ENCODE data around the gene CFAP52. TPM values are rescaled to one million over a fixed set of nuclear protein-coding genes. Genes with fewer than 3 reads are reported as not detected.

CFAP52 gene
- total RNA-seq, 1 experiment from 2014 or later = not detected

DNA sequence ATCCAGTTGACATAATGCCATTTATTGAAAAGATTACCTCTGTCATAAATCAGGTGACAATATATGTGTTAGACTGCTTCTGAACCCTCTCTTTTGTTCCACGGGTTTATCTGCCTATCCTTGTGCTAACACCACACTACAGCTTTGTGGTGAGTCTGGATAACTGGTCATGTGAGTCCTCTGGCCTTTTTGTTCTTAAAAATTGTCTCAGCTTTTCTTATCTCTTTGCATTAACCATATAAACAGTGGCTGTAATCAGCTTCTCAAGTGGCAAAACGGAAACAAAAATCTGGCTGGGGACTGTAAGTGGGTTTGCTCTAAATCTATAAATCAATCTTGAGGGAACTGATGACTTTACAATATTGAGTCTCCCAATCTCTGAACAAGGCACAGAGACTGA is 45.4 kb upstream of the CFAP52 start:
- Histone ChIP-seq H3K27me3 (ENCODE audit: insufficient read depth, low read length) (no peaks in the 10 kb centered on the region), H3K27ac (ENCODE audit: low read depth, low read length) (no peak overlapping the region), H3K79me2 (ENCODE audit: insufficient read depth, low read length) (no peaks in the 10 kb centered on the region), H3K9me2 (ENCODE audit: insufficient read depth) (no peaks in the 10 kb centered on the region), H3K36me3 (ENCODE audit: control insufficient read depth in 1 of 2, insufficient read depth in 2 of 2, low read length in 2 of 2) (no peaks in the 10 kb centered on the region), H3K4me1 (ENCODE audit: control insufficient read depth in 1 of 2, insufficient read depth in 2 of 2, low read length in 2 of 2) (no peaks in the 10 kb centered on the region), H3K9me3 (ENCODE audit: control insufficient read depth in 1 of 2, insufficient read depth in 1 of 2, low read depth in 1 of 2, low read length in 2 of 2) (no peaks in the 10 kb centered on the region), H4K20me1 (ENCODE audit: insufficient read depth) (no peaks in the 10 kb centered on the region), H3K9ac (ENCODE audit: low read length) (no peak overlapping the region), H3K4me3 (replicated peaks in 1 of 2; ENCODE audit: low read depth in 1 of 2, low read length in 2 of 2) (no peak overlapping the region), H2AFZ (ENCODE audit: low read depth, low read length, poor library complexity, severe bottlenecking) (no peak overlapping the region), H3K4me2 (ENCODE audit: low read length) (no peak overlapping the region)
- CTCF ChIA-PET = interaction anchor here (0.7 kb wide), 1 partner anchor 24 kb away, joined by 3 read pairs; no protein-coding TSS in a partner anchor
- TF ChIP-seq EGR1 (IDR thresholded peaks at IDR 0.05; ENCODE audit: low read depth) = no peak
- TF ChIP-seq EZH2 (IDR thresholded peaks at IDR 0.05) = no peak
- no peak for TF ChIP-seq CBX3 (IDR thresholded peaks at IDR 0.05; ENCODE audit: low read depth)
- no peak for TF ChIP-seq ELF1 (IDR thresholded peaks at IDR 0.05; ENCODE audit: borderline replicate concordance, low read depth)
- TF ChIP-seq POLR2A (IDR thresholded peaks at IDR 0.05; ENCODE audit: borderline replicate concordance, extremely low read depth, insufficient read depth, insufficient read length) = no peak
- TF ChIP-seq, protein P1, sequence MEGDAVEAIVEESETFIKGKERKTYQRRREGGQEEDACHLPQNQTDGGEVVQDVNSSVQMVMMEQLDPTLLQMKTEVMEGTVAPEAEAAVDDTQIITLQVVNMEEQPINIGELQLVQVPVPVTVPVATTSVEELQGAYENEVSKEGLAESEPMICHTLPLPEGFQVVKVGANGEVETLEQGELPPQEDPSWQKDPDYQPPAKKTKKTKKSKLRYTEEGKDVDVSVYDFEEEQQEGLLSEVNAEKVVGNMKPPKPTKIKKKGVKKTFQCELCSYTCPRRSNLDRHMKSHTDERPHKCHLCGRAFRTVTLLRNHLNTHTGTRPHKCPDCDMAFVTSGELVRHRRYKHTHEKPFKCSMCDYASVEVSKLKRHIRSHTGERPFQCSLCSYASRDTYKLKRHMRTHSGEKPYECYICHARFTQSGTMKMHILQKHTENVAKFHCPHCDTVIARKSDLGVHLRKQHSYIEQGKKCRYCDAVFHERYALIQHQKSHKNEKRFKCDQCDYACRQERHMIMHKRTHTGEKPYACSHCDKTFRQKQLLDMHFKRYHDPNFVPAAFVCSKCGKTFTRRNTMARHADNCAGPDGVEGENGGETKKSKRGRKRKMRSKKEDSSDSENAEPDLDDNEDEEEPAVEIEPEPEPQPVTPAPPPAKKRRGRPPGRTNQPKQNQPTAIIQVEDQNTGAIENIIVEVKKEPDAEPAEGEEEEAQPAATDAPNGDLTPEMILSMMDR (IDR thresholded peaks at IDR 0.05 in 2 of 3, conservative IDR thresholded peaks at IDR 0.05 in 1 of 3; ENCODE audit: borderline replicate concordance in 1 of 3, insufficient read depth in 1 of 3, low read depth in 2 of 3, low read length in 2 of 3) = no peak
- TF ChIP-seq EZH2phosphoT487 (IDR thresholded peaks at IDR 0.05; ENCODE audit: borderline replicate concordance) = no peak
- TF ChIP-seq ZFX (IDR thresholded peaks at IDR 0.05) = no peak
- TF ChIP-seq, protein P2, sequence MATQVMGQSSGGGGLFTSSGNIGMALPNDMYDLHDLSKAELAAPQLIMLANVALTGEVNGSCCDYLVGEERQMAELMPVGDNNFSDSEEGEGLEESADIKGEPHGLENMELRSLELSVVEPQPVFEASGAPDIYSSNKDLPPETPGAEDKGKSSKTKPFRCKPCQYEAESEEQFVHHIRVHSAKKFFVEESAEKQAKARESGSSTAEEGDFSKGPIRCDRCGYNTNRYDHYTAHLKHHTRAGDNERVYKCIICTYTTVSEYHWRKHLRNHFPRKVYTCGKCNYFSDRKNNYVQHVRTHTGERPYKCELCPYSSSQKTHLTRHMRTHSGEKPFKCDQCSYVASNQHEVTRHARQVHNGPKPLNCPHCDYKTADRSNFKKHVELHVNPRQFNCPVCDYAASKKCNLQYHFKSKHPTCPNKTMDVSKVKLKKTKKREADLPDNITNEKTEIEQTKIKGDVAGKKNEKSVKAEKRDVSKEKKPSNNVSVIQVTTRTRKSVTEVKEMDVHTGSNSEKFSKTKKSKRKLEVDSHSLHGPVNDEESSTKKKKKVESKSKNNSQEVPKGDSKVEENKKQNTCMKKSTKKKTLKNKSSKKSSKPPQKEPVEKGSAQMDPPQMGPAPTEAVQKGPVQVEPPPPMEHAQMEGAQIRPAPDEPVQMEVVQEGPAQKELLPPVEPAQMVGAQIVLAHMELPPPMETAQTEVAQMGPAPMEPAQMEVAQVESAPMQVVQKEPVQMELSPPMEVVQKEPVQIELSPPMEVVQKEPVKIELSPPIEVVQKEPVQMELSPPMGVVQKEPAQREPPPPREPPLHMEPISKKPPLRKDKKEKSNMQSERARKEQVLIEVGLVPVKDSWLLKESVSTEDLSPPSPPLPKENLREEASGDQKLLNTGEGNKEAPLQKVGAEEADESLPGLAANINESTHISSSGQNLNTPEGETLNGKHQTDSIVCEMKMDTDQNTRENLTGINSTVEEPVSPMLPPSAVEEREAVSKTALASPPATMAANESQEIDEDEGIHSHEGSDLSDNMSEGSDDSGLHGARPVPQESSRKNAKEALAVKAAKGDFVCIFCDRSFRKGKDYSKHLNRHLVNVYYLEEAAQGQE (IDR thresholded peaks at IDR 0.05; ENCODE audit: low read depth) = no peak
- TF ChIP-seq, protein P3, sequence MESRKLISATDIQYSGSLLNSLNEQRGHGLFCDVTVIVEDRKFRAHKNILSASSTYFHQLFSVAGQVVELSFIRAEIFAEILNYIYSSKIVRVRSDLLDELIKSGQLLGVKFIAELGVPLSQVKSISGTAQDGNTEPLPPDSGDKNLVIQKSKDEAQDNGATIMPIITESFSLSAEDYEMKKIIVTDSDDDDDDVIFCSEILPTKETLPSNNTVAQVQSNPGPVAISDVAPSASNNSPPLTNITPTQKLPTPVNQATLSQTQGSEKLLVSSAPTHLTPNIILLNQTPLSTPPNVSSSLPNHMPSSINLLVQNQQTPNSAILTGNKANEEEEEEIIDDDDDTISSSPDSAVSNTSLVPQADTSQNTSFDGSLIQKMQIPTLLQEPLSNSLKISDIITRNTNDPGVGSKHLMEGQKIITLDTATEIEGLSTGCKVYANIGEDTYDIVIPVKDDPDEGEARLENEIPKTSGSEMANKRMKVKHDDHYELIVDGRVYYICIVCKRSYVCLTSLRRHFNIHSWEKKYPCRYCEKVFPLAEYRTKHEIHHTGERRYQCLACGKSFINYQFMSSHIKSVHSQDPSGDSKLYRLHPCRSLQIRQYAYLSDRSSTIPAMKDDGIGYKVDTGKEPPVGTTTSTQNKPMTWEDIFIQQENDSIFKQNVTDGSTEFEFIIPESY (IDR thresholded peaks at IDR 0.05; ENCODE audit: extremely low read depth, insufficient replicate concordance, low read length) = no peak
- TF ChIP-seq SIN3A (IDR thresholded peaks at IDR 0.05; ENCODE audit: low read depth) = no peak
- intact Hi-C loops (cut with micrococcal nuclease) = no loop called here
- DNase-seq (ENCODE audit: low read depth, low spot score) (no peak), ATAC-seq (no peak)
- RAD21 ChIA-PET (ENCODE audit: low non-redundant PET in 1 of 2, low total read pairs in 2 of 2, uncharacterized antibody in 2 of 2, unreplicated experiment in 2 of 2) = interaction anchor here in 1 of 2 experiments (0.6 kb wide), 1 partner anchor 404 kb away, joined by 3 read pairs; no protein-coding TSS in a partner anchor
- POLR2A ChIA-PET = no interaction called here
- BruUV-seq (replicated peaks) = no TSS peak
